Right cardiac atrium (tissue), 5 donors: ENCODE measurements around the gene CGB5. TPM values are rescaled to one million over a fixed set of nuclear protein-coding genes. Genes with fewer than 3 reads are reported as not detected.
"Not testable (repeated sequence)": the region's sequence is repeated elsewhere in the genome, so short reads cannot be mapped to it uniquely, and the experiment has no call there.

Experiments
- ATAC-seq, 2 donors: fragments of 200-7000 bp; cut with Tn5 transposase; one replicate each; pipeline versions ENCODE4 v1.8.0 to v1.9.1; 2020; ENCODE audit warnings: moderate library complexity in 2 of 2, mild to moderate bottlenecking in 1 of 2
- DNase-seq, 3 donors: peaks; one replicate each; pipeline ENCODE4 v3.0.0-alpha.2; 2020
- H3K27ac ChIP-seq: one replicate; pipeline ENCODE4 v1.5.1; 2013; ENCODE audit warnings: mild to moderate bottlenecking, low read length, control low read depth, moderate library complexity
- H3K27me3 ChIP-seq: one replicate; pipeline ENCODE4 v1.6.1; 2013; ENCODE audit not compliant: control insufficient read depth, insufficient read depth
- H3K4me1 ChIP-seq: one replicate; pipeline ENCODE4 v1.6.1; 2013; ENCODE audit warnings: low read length; ENCODE audit not compliant: control insufficient read depth, insufficient read depth
- H3K4me3 ChIP-seq: one replicate; pipeline ENCODE4 v1.5.1; 2013; ENCODE audit warnings: low read length, control low read depth
- H3K9me3 ChIP-seq: one replicate; pipeline ENCODE4 v1.6.1; 2013; ENCODE audit warnings: low read length; ENCODE audit not compliant: control insufficient read depth
- WGBS: extraction: QIAGEN DNeasy Blood & Tissue Kit; methylation state at CpG from one replicate; pipeline ENCODE4 v1.1.7; 2013; 5-methylcytosine and 5-hydroxymethylcytosine counted together
- intact Hi-C, 4 donors: fragments of 100-400 bp; cut with DNase I; formaldehyde crosslinking; loops; one replicate each; pipeline versions ENCODE4 v1.11.0 to v1.14.0; 2022 to 2023
- polyA plus RNA-seq: library from polyadenylated mRNA; stranded (reverse); fragments of 200-250 nt; gene quantifications from one replicate; pipeline ENCODE4 v1.2.3, GENCODE V29; 2013
- total RNA-seq, 4 donors: library from RNA; stranded (reverse); fragmentation: NEBNext Ultra II Directional; extraction: Animal tissue kit (Norgen Biotek cat#: 25700); gene quantifications; one replicate each; pipeline ENCODE4 v1.2.1, GENCODE V29; 2021
- donor health status: healthy with polysubstance abuse.
- donor health status: DM: no; HTN: yes; CAD: no.
- donor health status: DM: no; HTN: no; CAD: no.
- donor health status: DM: no; HTN: yes; CAD: no; lungs with severe emphysema.
- donor health status: DM: yes; HTN: yes; CAD: no.

CGB5 gene
- total and polyA plus RNA-seq, 5 donors, result not detected

DNA sequence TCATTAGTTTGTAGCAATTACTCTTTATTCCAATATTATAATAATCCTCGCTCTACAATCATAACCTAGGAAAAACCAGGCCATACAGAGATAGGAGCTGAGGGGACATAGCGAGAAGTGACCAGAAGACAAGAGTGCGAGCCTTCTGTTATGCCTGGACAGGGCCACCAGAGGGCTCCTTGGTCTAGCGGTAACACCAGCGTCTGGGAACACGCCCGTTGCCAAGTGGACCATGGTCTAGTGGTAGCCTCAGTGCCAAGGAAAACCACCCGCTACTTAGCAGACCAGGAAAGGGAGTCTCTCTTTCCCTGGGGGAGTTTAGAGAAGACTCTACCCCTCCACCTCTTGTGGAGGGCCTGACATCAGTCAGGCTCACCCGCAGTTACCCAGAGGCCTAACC lies 31.2 kb downstream of the CGB5 start:
- H3K4me1 ChIP-seq, intact Hi-C loops, H3K9me3 ChIP-seq, H3K27me3 ChIP-seq, H3K4me3 ChIP-seq, H3K27ac ChIP-seq: not testable (repeated sequence)
- 14% methylated on average over 8 of the region's 9 CpGs for WGBS
- DNase-seq, result peak; percentile 84 to 92 (median 88)
- ATAC-seq, result peak in 1 of 2 donors; percentile 32

DNA sequence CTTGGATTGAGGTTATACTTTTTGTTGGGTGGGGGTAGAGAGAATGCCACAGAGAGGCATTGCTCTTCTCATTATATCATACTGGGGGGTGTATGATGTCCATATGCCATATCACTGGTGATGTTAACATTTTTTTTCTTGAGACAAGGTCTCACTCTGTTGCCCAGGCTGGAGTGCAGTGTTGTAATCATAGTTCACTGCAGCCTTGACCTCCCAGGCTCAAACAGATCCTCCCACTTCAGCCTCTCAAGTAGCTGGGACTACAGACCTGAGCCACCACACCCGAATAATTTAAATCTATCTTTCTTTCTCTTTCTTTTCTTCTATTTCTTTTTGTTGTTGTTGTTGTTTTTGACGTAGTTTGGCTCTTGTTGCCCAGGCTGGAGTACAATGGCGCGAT lies 36.7 kb downstream of the CGB5 start:
- Histone ChIP-seq H3K4me3 (no peak overlapping the region), H3K27ac (no peak overlapping the region), H3K4me1 (no peaks in the 10 kb centered on the region), H3K9me3 (no peaks in the 10 kb centered on the region), H3K27me3 (no peaks in the 10 kb centered on the region)
- intact Hi-C loops, result no loop called here
- no peak for ATAC-seq
- WGBS, result 81% methylated on average over 4 of the region's 4 CpGs
- peak in 1 of 3 donors; percentile 13 for DNase-seq

DNA sequence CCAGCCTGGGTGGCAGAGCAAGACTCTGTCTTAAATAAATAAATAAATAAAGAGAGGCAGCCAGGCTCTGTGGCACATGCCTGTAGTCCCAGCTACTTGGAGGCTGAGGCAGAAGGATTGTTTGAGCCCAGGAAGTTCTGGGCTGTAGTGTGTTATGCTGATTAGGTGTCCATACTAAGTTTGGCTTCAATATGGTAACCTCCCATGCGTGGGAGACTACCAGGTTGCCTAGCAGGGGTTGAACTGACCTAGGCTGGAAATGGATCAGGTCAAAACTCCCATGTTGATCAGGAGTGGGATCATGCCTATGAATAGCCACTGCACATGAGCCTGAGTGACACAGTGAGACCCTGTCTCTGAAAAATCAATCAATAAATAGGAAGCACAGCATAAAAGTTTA lies 37.6 kb downstream of the CGB5 start:
- WGBS, result 78% methylated on average over 1 of the region's 1 CpG

DNA sequence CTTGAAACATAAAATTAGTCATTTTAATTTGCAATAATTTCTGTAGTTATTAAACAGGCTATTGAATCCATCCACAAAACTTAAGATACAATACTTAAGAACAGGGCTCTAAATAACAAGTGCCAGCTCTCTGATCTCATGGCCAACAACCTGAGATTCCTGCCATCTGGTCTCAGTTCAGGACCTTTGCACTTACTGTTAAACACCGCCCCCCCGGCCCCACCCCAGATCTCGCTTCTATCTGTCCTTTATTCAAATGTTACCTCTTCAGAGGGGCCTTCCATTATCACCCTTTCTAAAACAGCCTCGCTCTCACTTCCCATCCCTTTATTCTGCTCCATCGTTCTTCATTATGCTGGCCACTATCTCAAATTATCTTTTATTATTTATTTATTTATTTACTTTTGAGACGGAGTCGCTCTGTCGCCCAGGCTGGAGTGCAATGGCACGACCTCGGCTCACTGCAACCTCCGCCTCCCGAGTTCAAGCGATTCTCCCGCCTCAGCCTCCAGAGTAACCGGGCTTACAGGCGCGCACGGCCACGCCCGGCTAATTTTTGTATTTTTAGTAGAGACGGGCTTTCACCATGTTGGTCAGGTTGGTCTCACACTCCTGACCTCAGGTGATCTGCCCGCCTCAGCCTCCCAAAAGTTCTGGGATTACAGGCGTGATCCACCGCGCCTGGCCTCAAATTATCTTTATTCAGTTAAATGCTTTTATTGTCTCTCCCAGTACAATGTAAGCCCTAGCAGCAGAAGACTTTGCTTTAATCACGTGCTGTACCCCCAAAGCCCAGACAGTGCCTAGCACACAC lies 40.8 kb downstream of the CGB5 start:
- H3K4me3 ChIP-seq, result peak overlapping the region; percentile 75
- no peaks in the 10 kb centered on the region for H3K27me3 ChIP-seq
- WGBS, result 63% methylated on average over 26 of the region's 26 CpGs
- peak overlapping the region; percentile 90 for H3K27ac ChIP-seq
- H3K4me1 ChIP-seq, result peaks cover 6% of the 10 kb centered on the region
- ATAC-seq, result no peak
- intact Hi-C loops, result no loop called here
- H3K9me3 ChIP-seq, result no peaks in the 10 kb centered on the region
- DNase-seq, result peak in 1 of 3 donors; percentile 65

More for the DNA sequence above, 37.6 kb downstream of the CGB5 start:
- Histone ChIP-seq H3K27me3 (no peaks in the 10 kb centered on the region), H3K4me1 (peaks cover 2% of the 10 kb centered on the region), H3K27ac (no peak overlapping the region), H3K4me3 (no peak overlapping the region), H3K9me3 (no peaks in the 10 kb centered on the region)
- intact Hi-C loops, result no loop called here
- DNase-seq (no peak), ATAC-seq (no peak)

DNA sequence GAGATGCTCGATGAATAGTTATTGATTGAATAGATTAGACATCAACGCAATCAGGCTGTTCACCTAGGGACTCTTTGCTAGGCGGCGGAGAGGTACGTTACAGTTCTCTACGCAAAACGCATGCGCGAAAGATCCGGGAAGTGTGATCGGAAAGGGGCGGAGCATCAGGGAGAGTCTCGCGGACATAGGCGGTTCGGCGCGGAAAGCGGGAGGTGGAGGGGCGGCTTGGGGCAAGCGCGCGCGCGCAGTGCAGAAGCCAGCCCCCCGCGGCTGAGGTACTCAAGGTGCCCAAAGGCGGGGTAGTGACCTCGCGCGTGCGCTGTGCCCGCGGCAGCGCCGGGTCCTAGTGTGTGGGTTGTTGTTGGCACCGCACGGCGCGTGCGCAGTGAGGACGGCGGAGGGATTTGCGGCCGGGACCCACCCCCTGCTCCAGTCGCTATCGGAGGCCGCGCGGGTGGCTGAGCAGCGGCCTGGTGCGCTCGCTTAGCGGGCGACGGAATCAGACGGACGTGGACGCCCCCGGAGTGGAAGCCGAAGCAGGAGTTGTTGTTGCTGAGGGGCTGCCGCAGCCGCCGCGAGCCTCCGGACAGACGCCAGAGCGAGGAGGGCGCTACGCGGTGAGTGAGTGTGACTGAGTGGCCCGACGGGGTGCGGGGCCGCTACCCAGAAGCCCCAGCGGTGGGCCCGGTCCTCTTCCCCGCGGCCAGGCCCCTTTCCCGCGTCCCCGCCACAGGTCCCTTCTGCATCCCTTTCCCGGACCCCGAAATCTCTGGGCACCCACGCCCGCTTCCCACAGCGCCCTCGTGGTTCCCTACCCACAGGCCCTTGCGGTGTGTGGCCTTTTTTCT lies 41.6 kb downstream of the CGB5 start, which contains the start of gene SNRNP70:
Gene SNRNP70 (plus strand): TSS at position 432 of the 848 bp plus-strand sequence. CDS start 964 bp downstream, outside the sequence.
- H3K27ac ChIP-seq, result peak within 1 kb of the TSS; percentile 90
- H3K4me3 ChIP-seq, result peak within 1 kb of the TSS; percentile 75
- under 1% methylated on average over 89 of the region's 89 CpGs for WGBS
- peaks cover 6% of the 10 kb centered on the region for H3K4me1 ChIP-seq
- intact Hi-C loops, result no loop called here
- H3K9me3 ChIP-seq, result no peaks in the 10 kb centered on the region
- no peaks in the 10 kb centered on the region for H3K27me3 ChIP-seq
- DNase-seq (peak; percentile 100), ATAC-seq (peak; percentile 99)

DNA sequence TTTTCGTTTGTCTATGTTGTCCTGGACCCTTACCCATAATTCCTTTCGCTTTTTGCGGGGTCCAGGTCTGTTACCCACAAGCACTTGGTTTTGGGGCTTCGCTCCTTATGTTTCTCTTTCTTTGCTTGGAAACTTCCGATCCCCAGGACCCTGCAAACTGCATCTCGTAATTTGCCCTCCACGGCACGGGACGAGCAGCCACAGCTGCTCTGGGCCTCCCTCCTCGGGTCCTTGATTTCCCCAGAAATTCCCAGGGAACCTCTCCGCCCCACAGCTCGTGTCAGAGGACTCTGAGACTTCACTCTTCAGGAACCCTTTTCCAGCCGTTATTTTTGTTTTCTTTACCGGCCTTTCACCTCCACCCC lies 42.2 kb downstream of the CGB5 start:
- 1% methylated on average over 14 of the region's 14 CpGs for WGBS
- DNase-seq, result no peak
- Histone ChIP-seq H3K9me3 (no peaks in the 10 kb centered on the region), H3K4me1 (peaks cover 6% of the 10 kb centered on the region), H3K4me3 (peak overlapping the region; percentile 75), H3K27ac (peak overlapping the region; percentile 80), H3K27me3 (no peaks in the 10 kb centered on the region)
- ATAC-seq, result no peak
- intact Hi-C loops, result no loop called here

DNA sequence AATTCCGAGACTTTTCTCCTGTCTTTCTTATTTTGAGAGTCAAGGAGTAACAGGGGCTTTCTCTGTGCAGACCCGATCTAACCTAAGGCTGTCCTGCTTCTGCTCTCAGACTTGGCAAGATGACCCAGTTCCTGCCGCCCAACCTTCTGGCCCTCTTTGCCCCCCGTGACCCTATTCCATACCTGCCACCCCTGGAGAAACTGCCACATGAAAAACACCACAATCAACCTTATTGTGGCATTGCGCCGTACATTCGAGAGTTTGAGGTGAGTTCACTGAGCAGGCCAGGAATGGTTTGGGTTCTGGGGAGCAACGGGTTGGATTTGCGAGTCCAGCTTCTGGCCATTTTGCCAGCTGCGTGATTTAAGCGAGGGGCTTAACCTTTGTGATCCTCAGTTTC lies 42.6 kb downstream of the CGB5 start:
- no peak for ATAC-seq
- intact Hi-C loops, result no loop called here
- no peaks in the 10 kb centered on the region for H3K9me3 ChIP-seq
- H3K27me3 ChIP-seq, result no peaks in the 10 kb centered on the region
- no peak overlapping the region for H3K27ac ChIP-seq
- WGBS, result 46% methylated on average over 11 of the region's 11 CpGs
- H3K4me1 ChIP-seq, result peaks cover 6% of the 10 kb centered on the region
- peak overlapping the region; percentile 75 for H3K4me3 ChIP-seq
- no peak for DNase-seq

DNA sequence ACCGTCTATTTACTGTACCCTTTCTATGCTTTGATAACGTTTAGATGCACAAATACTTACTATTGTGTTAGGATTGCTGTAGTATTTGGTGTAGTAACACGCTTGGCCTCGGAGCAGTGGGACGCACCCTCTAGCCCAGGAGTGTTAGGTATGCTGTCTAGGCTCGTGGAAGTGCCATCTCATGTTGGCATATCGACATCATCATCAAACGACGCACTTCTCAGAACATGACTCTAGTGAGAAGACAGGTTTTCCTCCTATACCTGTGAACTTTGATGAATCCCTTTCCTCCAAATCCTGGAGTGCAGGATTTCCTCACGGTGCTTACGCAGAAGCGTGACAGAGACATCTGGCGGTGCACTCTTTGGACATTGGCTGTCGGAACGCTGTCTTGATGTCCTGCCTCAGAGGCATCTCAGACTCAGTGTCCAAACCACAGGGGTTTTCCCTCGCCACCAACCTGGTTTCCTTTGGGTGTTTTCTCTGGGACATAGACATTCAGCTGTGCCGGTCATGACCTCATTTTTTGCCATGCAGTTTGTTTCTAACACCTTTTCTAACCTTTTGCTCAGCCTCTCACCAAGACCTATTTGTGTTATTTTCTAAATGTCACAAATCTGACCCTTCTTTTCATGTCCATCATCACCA lies 47.9 kb downstream of the CGB5 start:
- Histone ChIP-seq H3K27ac (no peak overlapping the region), H3K4me1 (peaks cover 2% of the 10 kb centered on the region), H3K4me3 (no peak overlapping the region), H3K27me3 (no peaks in the 10 kb centered on the region), H3K9me3 (no peaks in the 10 kb centered on the region)
- DNase-seq, result peak in 1 of 3 donors; percentile 7
- 90% methylated on average over 17 of the region's 17 CpGs for WGBS
- intact Hi-C loops, result loop anchor here in 1 of 4 donors (5.0 to 10.0 kb wide), 2 partner anchors 53 to 121 kb away; no protein-coding TSS in a partner anchor
- ATAC-seq, result no peak

DNA sequence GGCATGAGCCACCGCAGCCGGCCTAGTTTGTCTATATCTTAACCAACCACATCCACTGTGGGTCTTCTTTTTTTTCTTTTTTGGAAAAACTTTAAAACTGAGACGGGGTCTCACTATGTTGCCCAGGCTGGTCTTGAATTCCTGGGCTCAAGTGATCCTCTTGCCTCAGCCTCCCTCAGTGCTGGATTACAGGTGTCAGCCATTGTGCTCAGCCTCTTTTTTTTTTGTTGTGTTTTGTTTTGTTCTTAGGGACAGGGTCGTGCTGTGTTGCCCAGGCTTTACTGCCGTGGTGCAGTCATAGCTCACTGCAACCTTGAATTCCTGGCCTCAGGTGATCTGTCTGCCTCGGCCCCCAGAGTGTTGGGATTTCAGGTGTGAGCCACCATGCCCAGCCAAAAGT lies 49.0 kb downstream of the CGB5 start:
- no peak overlapping the region for H3K27ac ChIP-seq
- ATAC-seq (no peak), DNase-seq (peak in 1 of 3 donors; percentile 6)
- no peaks in the 10 kb centered on the region for H3K4me1 ChIP-seq
- H3K4me3 ChIP-seq, result no peak overlapping the region
- intact Hi-C loops, result loop anchor here in 1 of 4 donors (5.0 to 10.0 kb wide), 2 partner anchors 52 to 120 kb away; no protein-coding TSS in a partner anchor
- no peaks in the 10 kb centered on the region for H3K9me3 ChIP-seq
- WGBS, result 89% methylated on average over 6 of the region's 6 CpGs
- no peaks in the 10 kb centered on the region for H3K27me3 ChIP-seq
